Skin of body (tissue), 2 donors: Measurements from ENCODE around the gene HSPG2. TPM values are rescaled to one million over a fixed set of nuclear protein-coding genes. Genes with fewer than 3 reads are reported as not detected.
"Not testable (repeated sequence)": the region's sequence is repeated elsewhere in the genome, so short reads cannot be mapped to it uniquely, and the experiment has no call there.

ENCODE experiments used
- DNase-seq: peaks from one replicate; lab custom pipeline; 2025; lab: John Stamatoyannopoulos, UW
- total RNA-seq: library from RNA; depleted of rRNA; stranded (reverse); fragments of >200 nt; gene quantifications from one replicate; pipeline ENCODE4 v1.2.3, GENCODE V29; 2014

The HSPG2 gene
- total RNA-seq, 1 donor from 2014 or later, result 121 TPM

DNA sequence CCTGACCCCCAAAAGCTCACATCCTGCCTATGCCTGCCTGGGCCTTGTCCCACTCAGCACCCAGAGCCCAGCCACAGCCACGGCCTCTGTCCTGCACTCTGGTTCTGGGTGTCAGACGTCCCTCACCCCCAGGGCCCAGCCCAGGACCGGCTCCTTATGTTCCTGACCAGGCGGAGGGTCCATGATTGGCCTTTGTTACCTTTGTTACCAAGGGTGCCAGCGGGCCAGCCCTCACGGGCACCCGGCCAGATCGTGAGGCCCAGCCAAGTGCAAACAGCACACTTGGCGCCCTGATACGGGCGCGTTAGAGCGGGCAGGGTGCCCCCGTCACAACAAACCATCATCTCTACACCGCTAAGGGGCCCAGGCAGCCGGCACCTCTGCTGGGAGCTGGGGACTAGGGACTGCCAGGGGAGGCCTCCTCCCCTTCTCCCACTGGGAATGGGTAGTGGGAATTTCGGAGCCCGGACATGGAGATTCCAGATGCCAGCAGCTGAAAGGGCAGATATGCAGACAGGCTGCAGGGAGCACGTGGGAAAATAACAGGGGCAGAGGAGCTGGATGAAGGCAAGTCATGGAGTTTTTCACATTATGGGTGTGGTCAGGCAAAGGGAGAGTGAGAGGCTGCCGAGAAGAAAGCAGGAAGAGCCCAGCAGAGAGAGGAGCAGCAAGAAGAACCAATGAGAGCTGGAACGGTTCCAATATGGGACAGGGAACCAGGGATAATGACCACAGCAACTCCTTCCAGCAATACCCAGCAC, 22.1 kb downstream of the HSPG2 start:
- no peak for DNase-seq

DNA sequence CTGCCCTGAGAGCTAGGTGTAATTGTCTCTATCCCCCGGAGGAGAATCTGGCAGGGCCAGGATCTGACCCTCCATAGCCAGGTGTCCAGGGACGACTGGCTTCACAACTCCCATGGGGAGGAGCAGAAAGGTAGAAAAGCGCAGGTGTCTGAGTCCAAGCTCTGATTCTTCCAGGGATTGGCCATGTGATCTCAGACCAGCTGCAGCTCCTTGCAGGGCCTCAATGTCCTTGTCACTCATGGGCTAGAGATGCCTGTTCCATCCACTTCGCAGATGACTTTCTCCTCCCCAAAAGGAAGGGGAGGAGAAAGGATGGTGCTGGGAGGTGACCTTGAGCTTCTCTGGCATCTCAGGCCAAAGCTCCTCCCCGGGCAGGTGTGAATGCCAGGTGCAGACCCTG, 22.7 kb downstream of the HSPG2 start:
- DNase-seq, result no peak

DNA sequence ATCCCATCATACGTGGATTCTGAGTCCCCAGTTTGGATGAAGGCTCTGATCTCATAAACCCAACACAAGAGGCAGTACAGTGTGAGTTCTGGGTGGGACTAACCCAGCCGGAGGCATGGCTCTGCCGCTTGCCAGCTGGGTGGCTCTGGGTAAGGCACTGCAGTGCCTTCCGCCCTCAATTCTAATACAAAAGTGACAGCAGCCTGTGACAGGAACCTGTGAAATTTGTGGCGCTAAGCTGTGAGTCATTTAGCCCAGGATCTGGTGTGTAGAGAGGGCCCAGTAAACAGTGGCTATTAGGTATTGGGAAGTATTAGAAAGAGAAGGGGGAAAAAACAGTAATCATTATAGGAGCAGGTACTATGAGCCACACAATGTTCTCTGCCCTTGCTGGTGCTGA, 23.3 kb downstream of the HSPG2 start:
- DNase-seq, result no peak

DNA sequence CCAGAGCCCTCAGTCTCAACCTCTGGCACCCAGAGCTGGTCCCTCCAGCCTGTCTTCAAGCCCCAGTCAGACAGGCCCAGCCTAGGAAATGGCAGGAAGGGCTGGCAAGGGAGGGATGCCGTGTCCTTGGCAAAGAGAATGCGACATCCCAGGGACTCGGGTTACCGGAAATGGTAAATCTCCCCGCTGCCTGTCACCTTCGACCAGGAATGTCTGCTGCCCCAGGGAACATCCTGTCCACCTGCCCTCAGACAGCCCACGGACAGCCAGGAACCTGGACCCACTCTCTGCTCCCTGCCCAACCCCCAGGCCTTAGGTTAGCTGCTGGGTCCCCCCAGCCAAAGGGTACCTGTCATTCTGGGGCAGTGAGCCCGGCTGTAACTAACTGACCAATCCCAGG, 23.9 kb downstream of the HSPG2 start:
- no peak for DNase-seq

DNA sequence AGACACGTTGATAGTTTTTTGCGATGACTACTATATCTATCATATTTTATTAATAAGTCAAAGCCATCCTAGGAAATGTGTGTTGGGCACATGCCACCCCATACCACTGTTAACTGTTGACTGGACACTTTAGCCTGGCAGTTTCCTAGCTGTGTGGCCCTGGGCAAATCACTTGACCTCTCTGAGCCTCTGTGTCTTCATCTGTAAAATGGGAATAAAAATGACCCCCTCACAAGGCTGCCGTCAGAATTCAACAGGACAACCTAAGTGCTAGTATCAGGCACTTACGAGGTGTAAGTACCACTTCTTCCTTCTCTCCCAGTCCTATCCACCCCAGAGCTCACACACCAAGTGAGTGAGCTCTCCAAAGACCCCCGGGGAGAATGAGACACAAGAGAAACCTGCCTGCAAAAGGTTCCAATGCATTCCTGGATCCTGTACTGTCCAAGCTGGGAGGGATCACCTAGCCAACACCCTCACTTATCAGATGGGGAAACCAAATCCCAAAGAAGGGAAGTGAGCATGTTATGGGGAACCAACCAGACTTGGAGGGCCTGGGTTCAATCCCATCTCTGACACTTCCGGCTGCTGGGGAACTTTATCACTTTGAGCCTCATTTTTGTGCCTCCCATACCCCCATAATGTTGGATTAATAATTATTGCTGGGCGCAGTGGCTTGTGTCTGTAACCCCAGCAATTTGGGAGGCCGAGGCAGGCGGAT, 24.9 kb downstream of the HSPG2 start:
- no peak for DNase-seq

DNA sequence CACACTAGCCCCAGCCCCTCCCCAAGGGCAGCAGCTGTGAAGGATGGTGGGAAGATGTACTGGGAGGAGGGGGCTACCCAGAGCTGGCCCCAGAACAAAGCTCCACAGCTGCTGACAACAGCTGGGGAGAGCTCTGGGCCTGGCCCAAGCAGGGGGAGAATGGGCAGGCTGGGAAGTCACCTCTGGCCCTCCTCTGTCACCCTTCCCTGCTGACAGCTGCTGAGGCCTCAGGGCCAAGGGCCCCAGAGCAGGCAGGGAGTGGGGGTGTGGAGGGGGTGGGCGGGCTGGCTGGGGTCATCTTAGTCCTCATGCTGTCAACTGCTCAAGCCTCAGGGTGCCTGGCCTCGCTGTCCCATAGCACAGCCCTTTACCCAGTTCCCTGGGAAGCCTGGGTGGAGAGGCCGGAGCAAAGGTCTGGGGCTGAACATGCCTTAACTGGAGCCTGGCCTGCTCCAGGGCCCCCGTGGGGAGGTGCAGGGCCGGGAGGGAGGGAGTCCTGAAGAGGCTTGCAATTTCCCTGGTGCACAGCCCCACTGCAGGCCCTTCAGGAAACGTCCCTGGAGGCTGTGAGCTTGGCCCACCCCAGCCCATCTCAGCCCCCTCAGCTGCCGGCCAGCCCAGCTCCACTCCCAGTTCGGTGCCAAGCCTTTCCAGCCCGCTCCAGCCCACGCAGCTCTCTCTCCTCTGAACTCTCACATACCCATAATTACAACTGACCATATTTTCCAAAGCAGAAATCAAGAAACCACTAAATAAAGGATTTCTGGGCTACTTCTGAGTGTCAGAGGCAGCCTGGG, 25.7 kb downstream of the HSPG2 start:
- DNase-seq, result peak; percentile 52

DNA sequence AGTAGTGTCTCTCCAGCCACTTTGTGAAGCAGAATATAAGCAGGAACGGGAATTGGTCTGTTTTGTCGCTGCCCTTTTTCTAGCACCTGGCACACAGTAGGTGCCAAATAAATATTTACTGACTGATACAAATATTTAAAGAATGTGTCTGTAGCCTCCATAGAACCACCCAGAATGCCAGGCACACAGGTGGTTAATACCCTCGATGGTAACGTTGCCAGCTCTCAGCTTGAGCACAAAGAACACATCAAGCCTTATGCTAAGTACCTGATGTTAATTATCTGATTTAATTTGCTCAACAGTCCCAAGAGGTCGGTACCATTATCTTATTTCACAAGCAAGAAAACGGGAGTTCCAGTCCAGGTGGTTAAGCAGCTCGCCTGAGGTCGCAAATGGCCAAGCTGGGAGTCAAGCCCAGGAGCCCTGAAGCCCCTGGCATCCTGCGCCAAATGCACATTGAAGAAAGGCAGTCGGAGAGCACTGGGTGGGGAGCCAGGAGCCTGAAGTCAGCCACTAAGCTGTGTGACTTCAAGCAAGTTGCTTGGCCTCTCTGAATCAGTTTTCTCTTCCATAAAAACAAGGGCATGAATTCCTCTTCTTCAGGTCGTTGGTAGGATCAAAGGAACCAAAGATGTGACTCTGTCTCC, 26.4 kb downstream of the HSPG2 start:
- DNase-seq, result no peak

DNA sequence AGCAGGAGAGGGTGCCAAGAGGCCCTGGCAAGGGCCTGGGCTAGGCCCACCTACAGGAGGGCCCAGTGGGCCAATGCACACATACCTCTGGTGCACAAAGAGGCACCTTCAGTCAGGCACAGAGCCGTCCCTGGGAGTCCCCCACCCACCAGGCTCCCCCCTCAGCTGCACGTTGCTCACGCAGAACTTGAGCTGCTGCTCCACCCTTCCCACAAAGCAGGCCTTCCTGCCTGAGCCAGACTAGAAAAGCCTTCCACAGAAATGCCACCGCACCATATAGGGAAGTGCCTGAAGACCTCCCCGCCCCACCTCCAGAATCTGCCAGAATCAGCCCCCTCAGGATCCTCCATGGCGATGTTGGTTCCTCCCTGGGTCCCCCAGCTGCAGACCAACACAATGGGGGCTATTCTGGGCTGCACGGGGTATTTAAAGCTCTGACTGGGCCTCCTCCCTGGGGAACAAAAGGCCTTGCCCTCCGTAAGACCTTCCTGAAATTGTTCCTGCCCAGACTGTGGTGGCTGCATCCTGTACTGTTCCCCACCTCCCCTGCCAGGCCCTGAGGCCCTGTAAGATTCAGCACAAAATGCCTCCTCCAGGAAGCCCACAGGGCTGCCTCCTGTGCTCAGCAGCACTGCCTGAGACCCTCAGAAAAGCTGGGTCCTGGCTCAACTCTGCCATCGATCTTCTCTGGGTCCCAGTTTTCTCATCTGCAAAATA, 27.2 kb downstream of the HSPG2 start:
- DNase-seq, result peak; percentile 59

DNA sequence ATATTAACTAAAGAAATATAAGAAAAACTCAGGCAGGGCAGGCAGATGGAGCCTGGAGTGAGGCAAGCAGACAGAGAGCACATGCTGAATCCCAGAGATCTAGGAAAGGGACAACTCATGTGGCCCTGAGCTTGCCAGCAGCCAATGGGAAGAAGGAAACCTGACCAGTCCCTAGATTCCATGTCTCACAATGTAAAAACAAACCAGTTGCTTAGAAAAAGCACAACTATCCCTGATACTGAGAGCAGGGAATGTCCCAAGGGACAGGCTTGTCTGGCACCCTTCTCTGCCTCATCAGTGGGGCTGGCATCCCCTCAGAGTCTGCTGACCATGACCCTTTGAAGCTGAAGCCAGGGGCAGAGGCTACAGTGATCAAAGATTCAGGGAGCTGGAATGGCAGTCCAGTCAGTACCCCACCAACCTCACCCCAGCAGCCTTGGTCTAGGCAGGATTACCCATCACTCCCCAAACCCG, 27.8 kb downstream of the HSPG2 start:
- DNase-seq, result no peak

DNA sequence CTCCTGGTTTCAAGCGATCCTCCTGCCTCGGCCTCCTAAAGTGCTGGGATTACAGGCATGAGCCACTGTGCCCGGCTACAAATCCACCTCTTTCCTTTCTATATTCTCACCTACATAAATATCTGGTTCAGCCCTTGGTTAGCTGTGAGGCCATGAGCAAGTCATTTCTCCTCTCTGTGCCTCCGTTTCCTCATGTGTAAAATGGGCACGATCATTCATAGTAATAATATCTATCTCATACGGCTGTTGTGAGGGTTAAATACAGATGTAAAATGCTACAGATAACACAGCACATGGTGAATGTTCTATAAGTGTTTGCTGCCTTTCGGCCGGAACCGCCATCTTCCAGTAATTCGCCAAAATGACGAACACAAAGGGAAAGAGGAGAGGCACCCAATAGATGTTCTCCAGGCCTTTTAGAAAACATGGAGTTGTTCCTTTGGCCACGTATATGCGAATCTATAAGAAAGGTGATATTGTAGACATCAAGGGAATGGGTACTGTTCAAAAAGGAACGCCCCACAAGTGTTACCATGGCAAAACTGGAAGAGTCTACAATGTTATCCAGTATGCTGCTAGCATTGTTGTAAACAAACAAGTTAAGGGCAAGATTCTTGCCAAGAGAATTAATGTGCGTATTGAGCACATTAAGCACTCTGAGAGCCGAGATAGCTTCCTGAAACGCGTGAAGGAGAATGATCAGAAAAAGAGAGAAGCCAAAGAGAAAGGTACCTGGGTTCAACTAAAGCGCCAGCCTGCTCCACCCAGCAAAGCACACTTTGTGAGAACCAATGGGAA, 29.2 kb downstream of the HSPG2 start:
- not testable (repeated sequence) for DNase-seq

DNA sequence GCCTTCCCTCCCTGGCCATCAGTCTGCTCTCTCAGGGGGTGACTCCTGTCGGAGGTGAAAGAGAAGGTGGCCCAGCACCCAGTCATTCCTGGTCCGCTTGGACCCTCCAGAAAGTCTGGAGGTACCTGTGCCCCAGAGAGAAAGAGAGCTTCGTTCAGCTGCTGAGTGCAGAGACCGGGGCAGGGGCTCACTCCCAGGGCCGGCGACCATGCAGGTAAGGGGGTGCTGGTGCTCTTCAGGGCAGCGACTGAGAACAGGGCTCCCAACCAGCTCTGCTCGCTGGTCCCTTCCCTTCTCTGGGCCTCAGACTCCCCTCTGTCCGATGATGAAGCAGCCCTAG, 30.1 kb downstream of the HSPG2 start:
- no peak for DNase-seq

DNA sequence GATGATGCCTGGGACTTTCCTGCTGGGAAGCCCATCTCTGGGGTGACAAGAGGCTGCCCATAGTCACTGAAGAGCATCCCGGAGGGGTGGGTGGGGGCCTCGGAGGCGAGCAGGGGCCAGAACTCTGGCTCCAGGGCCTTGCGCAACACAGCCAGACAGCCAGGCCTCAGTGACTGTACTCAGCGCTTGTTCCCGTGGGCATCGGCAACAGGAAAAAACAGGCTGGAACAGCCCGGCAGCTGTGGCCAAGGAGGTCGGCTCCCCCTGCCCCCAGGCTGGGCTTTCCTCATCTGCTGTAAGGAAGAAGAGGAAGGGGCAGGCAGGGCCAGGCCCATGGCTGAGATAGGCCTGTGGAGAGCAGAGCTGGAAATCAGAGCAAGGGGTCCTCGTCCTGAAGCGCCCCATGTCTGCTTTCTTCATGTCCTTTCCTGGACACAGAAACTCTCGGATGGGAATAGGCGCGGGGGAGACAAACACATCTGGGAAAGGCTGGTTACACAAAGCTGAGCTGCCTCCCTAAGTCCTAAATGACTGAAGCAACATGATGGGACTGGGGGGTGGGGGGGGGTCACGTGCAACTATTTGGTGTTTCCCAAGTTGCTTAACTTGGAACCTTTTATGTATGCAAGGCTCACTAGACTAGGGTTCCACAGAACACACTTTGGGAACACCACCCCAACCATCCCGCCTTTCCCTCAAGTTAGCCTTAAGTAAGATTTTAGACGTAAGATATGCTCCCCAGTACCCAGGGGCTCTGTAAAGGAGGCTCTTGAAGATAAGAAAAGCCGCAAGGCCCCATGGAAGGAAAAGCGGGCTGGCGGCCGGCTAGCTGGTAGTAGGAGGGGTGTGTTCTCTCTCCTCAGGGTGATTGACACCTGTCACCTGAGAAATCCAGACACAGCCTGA, 30.7 kb downstream of the HSPG2 start:
- DNase-seq, result no peak

DNA sequence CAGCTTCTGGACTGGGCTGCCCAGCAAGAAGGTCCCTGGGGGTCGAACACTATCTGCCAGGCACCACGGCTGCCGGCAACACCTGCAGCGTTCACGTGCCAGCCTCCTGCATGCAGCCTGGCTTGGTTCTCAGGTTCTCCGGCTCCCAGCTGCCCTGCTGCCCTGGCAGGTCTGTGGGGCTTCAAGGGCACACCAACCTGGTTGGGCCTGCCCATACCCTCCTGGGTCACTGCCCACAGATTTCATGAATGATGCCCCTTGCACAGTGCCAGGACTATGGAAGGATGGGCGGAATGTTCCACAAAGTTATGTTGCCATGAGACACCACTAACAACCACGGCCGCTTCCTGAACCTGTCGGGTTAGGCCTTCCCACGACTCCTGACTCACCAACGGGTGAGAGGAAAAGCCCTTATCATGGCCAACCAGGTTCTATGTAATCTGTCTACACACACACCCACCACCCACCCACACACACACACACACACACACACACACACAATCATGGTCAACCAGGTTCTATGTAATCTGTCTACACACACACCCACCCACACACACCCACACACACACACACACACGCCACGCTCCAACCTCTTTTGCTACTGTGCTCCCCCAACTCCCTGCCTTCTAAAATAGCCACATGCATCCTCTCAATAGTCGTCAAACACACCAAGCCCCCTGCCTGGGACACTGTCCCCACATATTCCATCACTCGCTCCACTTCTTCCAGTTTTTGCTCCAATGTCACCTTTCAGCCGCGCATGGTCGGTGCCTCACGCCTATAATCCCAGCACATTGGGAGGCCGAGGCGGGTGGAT, 32.2 kb downstream of the HSPG2 start:
- no peak for DNase-seq

DNA sequence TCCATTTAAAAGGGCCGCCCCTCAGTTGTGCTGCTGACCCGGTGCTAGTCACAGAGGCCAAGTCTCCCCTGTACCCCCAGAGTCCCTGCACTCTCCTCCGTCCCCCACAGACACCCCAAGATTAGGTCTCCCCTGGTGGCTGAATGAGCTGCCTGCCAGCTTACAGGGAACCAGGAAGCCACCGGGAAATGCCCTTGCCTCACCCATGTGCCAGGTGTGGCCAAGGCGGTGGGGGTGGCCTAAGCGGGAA, 32.7 kb downstream of the HSPG2 start:
- DNase-seq, result no peak

DNA sequence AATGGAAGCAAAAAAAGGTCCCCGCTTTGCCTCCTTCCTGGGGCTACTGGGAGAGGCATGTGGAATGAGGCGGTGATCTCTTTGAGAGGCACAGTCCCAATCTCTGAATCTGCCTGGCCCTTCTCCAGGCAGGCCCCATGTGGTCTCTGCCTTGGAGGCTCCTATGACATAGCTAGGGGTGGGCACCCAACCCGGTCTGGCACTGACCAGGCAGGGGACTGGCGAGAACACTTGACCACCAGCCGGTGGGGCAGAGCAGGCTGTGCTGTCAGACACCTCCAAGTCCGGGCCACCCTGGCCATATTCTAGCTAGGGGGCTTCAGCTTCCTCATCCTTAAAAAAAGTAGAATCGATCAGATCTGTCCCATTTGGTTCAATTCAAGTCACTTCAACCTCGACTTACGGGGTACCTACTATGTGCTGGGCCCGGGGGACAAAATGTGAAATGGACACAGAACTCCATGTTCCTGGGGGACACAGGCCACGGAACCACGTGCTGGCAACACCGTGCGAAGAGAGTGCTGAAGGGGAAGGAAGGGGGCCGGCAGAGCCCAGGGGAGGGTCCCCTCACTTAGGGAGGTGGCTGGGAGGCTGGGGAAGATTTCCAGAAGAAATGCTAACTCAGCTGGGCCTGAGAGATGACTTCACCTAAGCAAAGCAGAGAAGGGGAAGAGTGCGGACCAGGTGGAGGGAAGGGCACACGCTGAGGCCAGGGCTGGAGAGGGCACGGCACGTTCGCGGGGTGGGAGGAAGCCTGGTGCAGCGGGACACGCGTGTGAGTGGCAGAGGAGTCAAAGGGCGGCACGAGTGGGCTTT, 33.3 kb downstream of the HSPG2 start:
- DNase-seq, result no peak

DNA sequence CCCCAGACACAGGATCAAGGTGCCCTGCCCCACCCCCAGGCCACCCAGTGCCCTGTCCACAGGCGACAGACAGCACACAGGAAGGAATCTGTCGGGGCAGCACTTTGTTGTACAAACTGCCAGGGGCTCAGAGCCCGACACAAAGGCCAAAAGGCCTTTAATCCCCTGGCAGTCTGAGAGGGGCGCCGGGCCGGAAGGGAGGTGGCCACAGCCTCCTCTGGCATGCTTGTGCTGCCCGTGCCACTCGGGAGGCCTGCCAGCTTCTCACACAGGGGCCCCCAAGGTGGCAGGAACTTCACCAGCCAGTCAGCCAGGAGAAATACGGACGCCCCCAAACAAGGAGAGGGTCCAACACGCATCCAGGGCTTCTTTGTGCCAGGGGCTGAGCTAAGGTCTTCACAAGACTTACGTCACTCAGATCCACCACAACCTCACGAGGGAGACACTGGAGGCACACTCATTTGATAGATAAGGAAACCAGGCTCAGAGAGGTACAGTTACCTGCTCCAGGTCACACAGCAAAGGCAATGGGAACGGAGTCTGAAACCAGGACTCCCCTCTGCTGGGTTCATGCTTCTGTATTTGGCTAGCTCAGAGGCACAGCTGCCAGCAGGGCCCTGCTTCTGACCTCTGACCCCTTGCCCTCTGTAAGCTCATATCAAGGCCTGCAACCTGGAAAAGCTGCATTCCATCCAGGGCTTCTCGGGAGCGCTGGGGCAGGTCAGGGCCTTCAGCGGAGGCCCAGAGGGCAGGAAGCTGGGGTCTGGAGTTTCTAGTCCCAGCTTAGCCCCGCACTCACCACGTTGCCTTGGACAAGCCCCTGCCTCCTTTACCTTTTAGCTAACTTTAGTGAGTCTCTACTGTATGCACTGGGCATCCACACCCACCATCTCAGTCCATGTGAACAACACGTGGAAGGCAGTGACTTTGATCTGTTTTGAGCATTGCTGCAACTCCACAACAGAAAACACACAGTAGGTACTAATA, 34.8 kb downstream of the HSPG2 start:
- no peak for DNase-seq

DNA sequence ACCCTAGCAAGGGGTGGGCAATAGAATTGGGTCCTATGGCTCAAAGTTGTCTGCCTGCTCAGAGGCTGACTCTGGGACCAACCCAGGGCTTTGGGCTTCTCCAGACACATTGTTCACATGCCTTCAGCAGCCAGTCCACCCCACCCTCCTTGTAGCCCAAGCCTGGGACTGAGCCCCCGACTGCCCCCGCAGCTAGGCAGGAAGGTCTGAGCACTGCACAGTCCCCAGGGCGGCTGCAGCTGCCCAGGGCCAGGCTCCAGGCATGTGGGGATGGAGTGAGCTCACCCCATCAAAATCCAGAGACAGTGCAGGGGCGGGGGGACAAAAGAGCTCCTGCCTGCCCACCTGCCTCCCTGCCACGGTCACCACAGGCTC, 35.6 kb downstream of the HSPG2 start:
- DNase-seq, result no peak
